Transverse colon (tissue), 4 donors: ENCODE measurements around the gene ZNF789.

Experiments
- EP300 ChIP-seq: sonication (generic); formaldehyde crosslinking; IDR thresholded peaks from one replicate; pipeline ENCODE4 v1.6.1; 2017; ENCODE audit warnings: antibody characterized with exemption, low read depth
- POLR2A ChIP-seq: fragments of 450-650 bp; IDR thresholded peaks from one replicate; pipeline ENCODE4 v1.6.1; 2016; ENCODE audit warnings: antibody characterized with exemption, mild to moderate bottlenecking, moderate library complexity
- POLR2AphosphoS5 ChIP-seq, 3 donors: sonication (generic); formaldehyde crosslinking; IDR thresholded peaks; one replicate each; pipeline ENCODE4 v1.6.1; 2016; ENCODE audit warnings: antibody characterized with exemption in 3 of 3
- TF ChIP-seq, protein P1 (sequence below), 5 experiments: fragments of 200-600 bp in 3 of 5; fragments of 450-650 bp in 2 of 5; sonication (generic) in 3 of 5; IDR thresholded peaks; 1 replicate in 2 of 5; 2 replicates in 3 of 5; pipeline ENCODE4 v1.5.1; 2016 to 2017; ENCODE audit warnings: antibody characterized with exemption in 5 of 5, inconsistent platforms in 3 of 5, mild to moderate bottlenecking in 2 of 5, moderate library complexity in 1 of 5

- TF ChIP-seq, protein P1, sequence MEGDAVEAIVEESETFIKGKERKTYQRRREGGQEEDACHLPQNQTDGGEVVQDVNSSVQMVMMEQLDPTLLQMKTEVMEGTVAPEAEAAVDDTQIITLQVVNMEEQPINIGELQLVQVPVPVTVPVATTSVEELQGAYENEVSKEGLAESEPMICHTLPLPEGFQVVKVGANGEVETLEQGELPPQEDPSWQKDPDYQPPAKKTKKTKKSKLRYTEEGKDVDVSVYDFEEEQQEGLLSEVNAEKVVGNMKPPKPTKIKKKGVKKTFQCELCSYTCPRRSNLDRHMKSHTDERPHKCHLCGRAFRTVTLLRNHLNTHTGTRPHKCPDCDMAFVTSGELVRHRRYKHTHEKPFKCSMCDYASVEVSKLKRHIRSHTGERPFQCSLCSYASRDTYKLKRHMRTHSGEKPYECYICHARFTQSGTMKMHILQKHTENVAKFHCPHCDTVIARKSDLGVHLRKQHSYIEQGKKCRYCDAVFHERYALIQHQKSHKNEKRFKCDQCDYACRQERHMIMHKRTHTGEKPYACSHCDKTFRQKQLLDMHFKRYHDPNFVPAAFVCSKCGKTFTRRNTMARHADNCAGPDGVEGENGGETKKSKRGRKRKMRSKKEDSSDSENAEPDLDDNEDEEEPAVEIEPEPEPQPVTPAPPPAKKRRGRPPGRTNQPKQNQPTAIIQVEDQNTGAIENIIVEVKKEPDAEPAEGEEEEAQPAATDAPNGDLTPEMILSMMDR (IDR thresholded peaks at IDR 0.05) = no peak
- TF ChIP-seq POLR2A (no peak), EP300 (no peak), POLR2AphosphoS5 (IDR thresholded peaks at IDR 0.05) (no peak)
Observed at GRCh38 chr7:99499371-99499720, 26.7 kb downstream of the ZNF789 start.
